T-helper 17 cell (primary cell): ENCODE data around the gene TADA2A. TPM values are rescaled to one million over a fixed set of nuclear protein-coding genes. Genes with fewer than 3 reads are reported as not detected.
A peak's percentile ranks its signal among the peaks of the same experiment; 100 is the strongest.

Experiments
- ATAC-seq: fragments of 150-1000 bp; cut with Tn5 transposase; 2 replicates; pipeline ENCODE4 v1.10.0; 2021; ENCODE audit warnings: mild to moderate bottlenecking, moderate library complexity
- DNase-seq, 3 donors: peaks; one replicate each; pipeline versions ENCODE4 v3.0.0 to v3.0.0-alpha.2; 2020 to 2021
- H3K9me3 ChIP-seq: one replicate; pipeline ENCODE4 v1.7.0; 2013; ENCODE audit warnings: low read length, mild to moderate bottlenecking; ENCODE audit not compliant: control insufficient read depth, poor library complexity, severe bottlenecking
- H3K27ac Mint-ChIP-seq: one replicate; pipeline ENCODE4 v1.8.0; 2022; ENCODE audit warnings: mild to moderate bottlenecking, moderate library complexity, mixed read lengths
- H3K27me3 Mint-ChIP-seq: one replicate; pipeline ENCODE4 v1.8.0; 2022; ENCODE audit warnings: mixed read lengths
- H3K36me3 Mint-ChIP-seq: one replicate; pipeline ENCODE4 v1.8.0; 2022; ENCODE audit warnings: low read depth, mixed read lengths
- H3K4me1 Mint-ChIP-seq: one replicate; pipeline ENCODE4 v1.8.0; 2022; ENCODE audit warnings: mild to moderate bottlenecking, mixed read lengths
- H3K4me3 Mint-ChIP-seq: one replicate; pipeline ENCODE4 v1.8.0; 2022; ENCODE audit warnings: mild to moderate bottlenecking, moderate library complexity, mixed read lengths
- total RNA-seq, 4 donors: library from RNA in 2 of 4; stranded (reverse) in 2 of 4; gene quantifications; one replicate each; pipeline ENCODE4 v1.2.3 and lab custom pipeline; 2022 to 2026

TADA2A gene
- total RNA-seq, 2 donors from 2014 or later, result 11.1 to 13.9 TPM

DNA sequence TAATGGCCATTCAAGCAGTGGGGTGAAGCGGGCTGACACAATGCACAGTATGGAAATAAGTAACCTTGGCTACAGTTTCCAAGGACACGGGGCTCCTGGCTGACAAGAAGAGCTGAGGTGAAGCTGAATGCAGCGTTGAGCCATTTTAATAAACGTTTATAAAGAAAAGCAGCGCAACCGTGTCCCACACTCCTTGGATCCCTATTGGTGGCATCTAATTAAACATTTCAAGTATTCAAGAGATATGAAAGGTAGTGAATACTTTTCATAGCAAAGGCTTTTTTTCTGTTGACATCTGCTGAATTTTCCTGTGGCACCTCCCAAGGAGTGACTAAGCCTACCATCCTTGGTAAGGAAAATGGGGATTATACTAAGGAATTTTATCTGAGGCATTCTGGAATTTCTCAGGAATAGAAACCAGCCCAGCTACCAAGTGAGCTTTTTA is 109.5 kb downstream of the TADA2A start:
- no peak overlapping the region for H3K4me3 Mint-ChIP-seq

GRCh38 chr17:37517881-37518280 is 111.2 kb downstream of the TADA2A start:
- no peak for ATAC-seq
- no peak overlapping the region for H3K27ac Mint-ChIP-seq
- no peaks in the 10 kb centered on the region for H3K27me3 Mint-ChIP-seq
- H3K9me3 ChIP-seq, result no peaks in the 10 kb centered on the region
- DNase-seq, result no peak
- peaks cover 2% of the 10 kb centered on the region for H3K36me3 Mint-ChIP-seq
- no peak overlapping the region for H3K4me3 Mint-ChIP-seq
- H3K4me1 Mint-ChIP-seq, result peaks cover 5% of the 10 kb centered on the region

More for the DNA sequence above, 109.5 kb downstream of the TADA2A start:
- DNase-seq (no peak), ATAC-seq (no peak)
- H3K27ac Mint-ChIP-seq, result peak overlapping the region; percentile 56
- H3K36me3 Mint-ChIP-seq, result peaks cover 2% of the 10 kb centered on the region
- no peaks in the 10 kb centered on the region for H3K27me3 Mint-ChIP-seq
- H3K9me3 ChIP-seq, result no peaks in the 10 kb centered on the region
- H3K4me1 Mint-ChIP-seq, result peaks cover 5% of the 10 kb centered on the region

- no peak for ATAC-seq
- peaks cover 8% of the 10 kb centered on the region for H3K4me1 Mint-ChIP-seq
- no peaks in the 10 kb centered on the region for H3K9me3 ChIP-seq
- no peak overlapping the region for H3K4me3 Mint-ChIP-seq
- no peaks in the 10 kb centered on the region for H3K27me3 Mint-ChIP-seq
- H3K36me3 Mint-ChIP-seq, result peaks cover 6% of the 10 kb centered on the region
- H3K27ac Mint-ChIP-seq, result no peak overlapping the region
- no peak for DNase-seq
These were observed 112.1 kb downstream of the TADA2A start for GRCh38 chr17:37518826-37519225.

GRCh38 chr17:37519251-37519985 is 112.7 kb downstream of the TADA2A start:
- peaks cover 6% of the 10 kb centered on the region for H3K36me3 Mint-ChIP-seq
- no peak for DNase-seq

GRCh38 chr17:37520174-37520573 is 113.5 kb downstream of the TADA2A start:
- ATAC-seq (no peak), DNase-seq (no peak)
- H3K4me1 Mint-ChIP-seq, result peaks cover 8% of the 10 kb centered on the region
- H3K27ac Mint-ChIP-seq, result no peak overlapping the region
- no peak overlapping the region for H3K4me3 Mint-ChIP-seq
- H3K9me3 ChIP-seq, result no peaks in the 10 kb centered on the region
- peaks cover 8% of the 10 kb centered on the region for H3K36me3 Mint-ChIP-seq
- H3K27me3 Mint-ChIP-seq, result no peaks in the 10 kb centered on the region

More at GRCh38 chr17:37519251-37519985, 112.7 kb downstream of the TADA2A start:
- no peak for ATAC-seq
- Mint-ChIP-seq H3K27ac (no peak overlapping the region), H3K4me3 (no peak overlapping the region), H3K27me3 (no peaks in the 10 kb centered on the region), H3K4me1 (peaks cover 8% of the 10 kb centered on the region)
- no peaks in the 10 kb centered on the region for H3K9me3 ChIP-seq

GRCh38 chr17:37521821-37522220 is 115.1 kb downstream of the TADA2A start:
- peak overlapping the region; percentile 74 for H3K27ac Mint-ChIP-seq
- H3K4me1 Mint-ChIP-seq, result peaks cover 11% of the 10 kb centered on the region
- H3K27me3 Mint-ChIP-seq, result no peaks in the 10 kb centered on the region
- DNase-seq (no peak), ATAC-seq (no peak)
- no peaks in the 10 kb centered on the region for H3K9me3 ChIP-seq
- H3K36me3 Mint-ChIP-seq, result peaks cover 8% of the 10 kb centered on the region
- peak overlapping the region; percentile 78 for H3K4me3 Mint-ChIP-seq

- no peak overlapping the region for H3K4me3 Mint-ChIP-seq
- ATAC-seq, result no peak
- H3K36me3 Mint-ChIP-seq, result peaks cover 8% of the 10 kb centered on the region
- H3K4me1 Mint-ChIP-seq, result peaks cover 14% of the 10 kb centered on the region
- DNase-seq, result no peak
- no peaks in the 10 kb centered on the region for H3K27me3 Mint-ChIP-seq
- H3K9me3 ChIP-seq, result no peaks in the 10 kb centered on the region
- peak overlapping the region; percentile 49 for H3K27ac Mint-ChIP-seq
These were observed 117.1 kb downstream of the TADA2A start for GRCh38 chr17:37523715-37524219.

GRCh38 chr17:37527249-37527851 is 120.7 kb downstream of the TADA2A start:
- H3K4me1 Mint-ChIP-seq, result peaks cover 17% of the 10 kb centered on the region
- H3K4me3 Mint-ChIP-seq, result no peak overlapping the region
- no peaks in the 10 kb centered on the region for H3K27me3 Mint-ChIP-seq
- ATAC-seq, result peak; percentile 72
- no peak for DNase-seq
- H3K9me3 ChIP-seq, result no peaks in the 10 kb centered on the region
- H3K27ac Mint-ChIP-seq, result peak overlapping the region; percentile 80
- peaks cover 7% of the 10 kb centered on the region for H3K36me3 Mint-ChIP-seq

Other genes with a start within 250 kb of the TADA2A start
- not detected for gene C17orf78, start 30.9 kb upstream of the TADA2A start, total RNA-seq
- 10 to 100 TPM; 27.7 to 34.2 TPM for gene ACACA, start 50 bp upstream of the TADA2A start, total RNA-seq
- 1 to 10 TPM; 3.9 to 4.4 TPM for gene DUSP14, start 83.0 kb downstream of the TADA2A start, total RNA-seq
- 10 to 100 TPM; 76.2 to 91.9 TPM for gene SYNRG, start 202.5 kb downstream of the TADA2A start, total RNA-seq
- gene DDX52, start 236.6 kb downstream of the TADA2A start, total RNA-seq, result 10 to 100 TPM; 23.2 to 31.7 TPM